Transverse colon (tissue), 4 donors: ENCODE results near the gene GALNT2.

Experiments used
- EP300 ChIP-seq: sonication (generic); formaldehyde crosslinking; IDR thresholded peaks from one replicate; pipeline ENCODE4 v1.6.1; 2017; ENCODE audit warnings: antibody characterized with exemption, low read depth
- POLR2A ChIP-seq: fragments of 450-650 bp; IDR thresholded peaks from one replicate; pipeline ENCODE4 v1.6.1; 2016; ENCODE audit warnings: antibody characterized with exemption, mild to moderate bottlenecking, moderate library complexity
- POLR2AphosphoS5 ChIP-seq, 3 donors: sonication (generic); formaldehyde crosslinking; IDR thresholded peaks; one replicate each; pipeline ENCODE4 v1.6.1; 2016; ENCODE audit warnings: antibody characterized with exemption in 3 of 3
- TF ChIP-seq, protein P1 (sequence below), 5 experiments: fragments of 200-600 bp in 3 of 5; fragments of 450-650 bp in 2 of 5; sonication (generic) in 3 of 5; IDR thresholded peaks; 1 replicate in 2 of 5; 2 replicates in 3 of 5; pipeline ENCODE4 v1.5.1; 2016 to 2017; ENCODE audit warnings: antibody characterized with exemption in 5 of 5, inconsistent platforms in 3 of 5, mild to moderate bottlenecking in 2 of 5, moderate library complexity in 1 of 5

DNA sequence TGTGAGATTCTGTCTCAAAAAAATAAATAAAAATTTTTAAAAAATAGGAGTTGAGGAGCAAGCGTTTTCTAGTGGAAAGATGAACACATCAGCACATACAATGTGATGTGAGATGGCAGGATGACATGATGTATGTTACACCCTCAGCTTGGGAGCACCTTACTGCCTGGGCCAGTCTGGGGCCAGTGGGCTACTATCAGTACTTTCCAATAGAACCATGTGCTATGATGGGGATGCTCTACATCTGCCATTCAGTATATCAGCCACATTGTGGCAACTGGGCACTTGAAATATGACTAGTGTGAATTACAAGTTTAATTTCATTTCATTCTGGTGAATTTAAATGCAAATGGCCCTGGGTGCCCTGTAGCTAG lies 203.1 kb downstream of the GALNT2 start:
- TF ChIP-seq, protein P1, sequence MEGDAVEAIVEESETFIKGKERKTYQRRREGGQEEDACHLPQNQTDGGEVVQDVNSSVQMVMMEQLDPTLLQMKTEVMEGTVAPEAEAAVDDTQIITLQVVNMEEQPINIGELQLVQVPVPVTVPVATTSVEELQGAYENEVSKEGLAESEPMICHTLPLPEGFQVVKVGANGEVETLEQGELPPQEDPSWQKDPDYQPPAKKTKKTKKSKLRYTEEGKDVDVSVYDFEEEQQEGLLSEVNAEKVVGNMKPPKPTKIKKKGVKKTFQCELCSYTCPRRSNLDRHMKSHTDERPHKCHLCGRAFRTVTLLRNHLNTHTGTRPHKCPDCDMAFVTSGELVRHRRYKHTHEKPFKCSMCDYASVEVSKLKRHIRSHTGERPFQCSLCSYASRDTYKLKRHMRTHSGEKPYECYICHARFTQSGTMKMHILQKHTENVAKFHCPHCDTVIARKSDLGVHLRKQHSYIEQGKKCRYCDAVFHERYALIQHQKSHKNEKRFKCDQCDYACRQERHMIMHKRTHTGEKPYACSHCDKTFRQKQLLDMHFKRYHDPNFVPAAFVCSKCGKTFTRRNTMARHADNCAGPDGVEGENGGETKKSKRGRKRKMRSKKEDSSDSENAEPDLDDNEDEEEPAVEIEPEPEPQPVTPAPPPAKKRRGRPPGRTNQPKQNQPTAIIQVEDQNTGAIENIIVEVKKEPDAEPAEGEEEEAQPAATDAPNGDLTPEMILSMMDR (IDR thresholded peaks at IDR 0.05) = no peak
- TF ChIP-seq POLR2A (no peak), POLR2AphosphoS5 (IDR thresholded peaks at IDR 0.05) (no peak), EP300 (no peak)
